Kidney tubule cell (primary cell): Measurements from ENCODE around the gene PLLP.
A peak's percentile ranks its signal among the peaks of the same experiment; 100 is the strongest.

ENCODE experiments used
- DNase-seq: peaks from one replicate; pipeline ENCODE4 v3.0.0-alpha.2; 2018; ENCODE audit warnings: low spot score

PLLP gene

GRCh38 chr16:57284209-57284951 lies at the start of gene PLLP:
Gene PLLP (minus strand): TSS chr16:57284672. CDS start chr16:57284540, 132 bp downstream.
- peak; percentile 65 for DNase-seq

GRCh38 chr16:57333402-57333801 lies 48.9 kb upstream of the PLLP start:
- no peak for DNase-seq

- DNase-seq: no peak
These were observed 46.9 kb upstream of the PLLP start for GRCh38 chr16:57331355-57331754.

GRCh38 chr16:57329718-57330327 lies 45.4 kb upstream of the PLLP start:
- no peak for DNase-seq

GRCh38 chr16:57325458-57325857 lies 41.0 kb upstream of the PLLP start:
- peak; percentile 28 for DNase-seq

GRCh38 chr16:57324749-57325148 lies 40.3 kb upstream of the PLLP start:
- DNase-seq: no peak

- DNase-seq: no peak
These were observed 35.2 kb upstream of the PLLP start for GRCh38 chr16:57319646-57320045.

GRCh38 chr16:57318240-57318970 lies 33.9 kb upstream of the PLLP start:
- DNase-seq: no peak

GRCh38 chr16:57316390-57317017 lies 32.0 kb upstream of the PLLP start:
- DNase-seq: peak; percentile 77

- no peak for DNase-seq
These were observed 30.9 kb upstream of the PLLP start for GRCh38 chr16:57315416-57315815.

- peak; percentile 43 for DNase-seq
These were observed 29.8 kb upstream of the PLLP start for GRCh38 chr16:57314161-57314785.

- no peak for DNase-seq
These were observed 29.0 kb upstream of the PLLP start for GRCh38 chr16:57313509-57313908.

GRCh38 chr16:57310801-57311200 lies 26.3 kb upstream of the PLLP start:
- DNase-seq: no peak

- peak; percentile 45 for DNase-seq
These were observed 23.6 kb upstream of the PLLP start for GRCh38 chr16:57308041-57308440.

- DNase-seq: no peak
These were observed 22.9 kb upstream of the PLLP start for GRCh38 chr16:57307365-57307764.

GRCh38 chr16:57306676-57307341 lies 22.3 kb upstream of the PLLP start:
- no peak for DNase-seq

- no peak for DNase-seq
These were observed 20.8 kb upstream of the PLLP start for GRCh38 chr16:57305159-57305811.

GRCh38 chr16:57304169-57305061 lies 19.9 kb upstream of the PLLP start:
- peak; percentile 99 for DNase-seq

- DNase-seq: no peak
These were observed 19.4 kb upstream of the PLLP start for GRCh38 chr16:57303910-57304168.
